ENCODE measurements around the gene NMNAT2. TPM values are rescaled to one million over a fixed set of nuclear protein-coding genes. Genes with fewer than 3 reads are reported as not detected.

The NMNAT2 gene
- total RNA-seq, 2 donors from 2014 or later = 1.0 to 1.3 TPM

GRCh38 chr1:183450093-183450492 lies 31.9 kb upstream of the NMNAT2 start:
- 16 to 28% methylated on average over 2 of the region's 2 CpGs for WGBS, 2 donors
- TF ChIP-seq CTCF (IDR thresholded peaks at IDR 0.05) (no peak), POLR2A (IDR thresholded peaks at IDR 0.05) (no peak)
- Histone ChIP-seq H3K9me3 (no peaks in the 10 kb centered on the region), H3K27me3 (no peaks in the 10 kb centered on the region), H3K4me3 (no peak overlapping the region), H3K36me3 (replicated peaks in 1 of 2; ENCODE audit: insufficient read depth in 1 of 2, low read depth in 2 of 2) (no peaks in the 10 kb centered on the region), H3K4me1 (no peaks in the 10 kb centered on the region), H3K27ac (no peak overlapping the region)
- ATAC-seq (no peak), DNase-seq (no peak)
- intact Hi-C loops (cut with DNase I) = no loop called here

GRCh38 chr1:183449223-183449770 lies 31.1 kb upstream of the NMNAT2 start:
- ATAC-seq (no peak), DNase-seq (no peak)
- TF ChIP-seq POLR2A (IDR thresholded peaks at IDR 0.05) (no peak), CTCF (IDR thresholded peaks at IDR 0.05) (no peak)
- no peak overlapping the region for H3K27ac ChIP-seq
- intact Hi-C loops (cut with DNase I) = no loop called here
- H3K27me3 ChIP-seq = no peaks in the 10 kb centered on the region
- no peaks in the 10 kb centered on the region for H3K36me3 ChIP-seq (replicated peaks in 1 of 2; ENCODE audit: insufficient read depth in 1 of 2, low read depth in 2 of 2)
- no peaks in the 10 kb centered on the region for H3K4me1 ChIP-seq
- H3K4me3 ChIP-seq = no peak overlapping the region
- H3K9me3 ChIP-seq = no peaks in the 10 kb centered on the region
- WGBS, 2 donors = 80 to 85% methylated on average over 13 of the region's 13 CpGs

GRCh38 chr1:183444243-183444642 lies 26.1 kb upstream of the NMNAT2 start:
- Histone ChIP-seq H3K4me1 (no peaks in the 10 kb centered on the region), H3K27me3 (no peaks in the 10 kb centered on the region), H3K9me3 (no peaks in the 10 kb centered on the region), H3K4me3 (no peak overlapping the region), H3K36me3 (replicated peaks in 1 of 2; ENCODE audit: insufficient read depth in 1 of 2, low read depth in 2 of 2) (no peaks in the 10 kb centered on the region), H3K27ac (no peak overlapping the region)
- 60 to 74% methylated on average over 3 of the region's 3 CpGs for WGBS, 2 donors
- no peak for TF ChIP-seq CTCF (IDR thresholded peaks at IDR 0.05)
- TF ChIP-seq POLR2A (IDR thresholded peaks at IDR 0.05) = no peak
- ATAC-seq (no peak), DNase-seq (no peak)
- intact Hi-C loops (cut with DNase I) = no loop called here

GRCh38 chr1:183443466-183443865 lies 25.3 kb upstream of the NMNAT2 start:
- Histone ChIP-seq H3K36me3 (replicated peaks in 1 of 2; ENCODE audit: insufficient read depth in 1 of 2, low read depth in 2 of 2) (no peaks in the 10 kb centered on the region), H3K27me3 (no peaks in the 10 kb centered on the region), H3K27ac (no peak overlapping the region), H3K4me3 (no peak overlapping the region), H3K9me3 (no peaks in the 10 kb centered on the region), H3K4me1 (no peaks in the 10 kb centered on the region)
- no peak for TF ChIP-seq POLR2A (IDR thresholded peaks at IDR 0.05)
- no peak for TF ChIP-seq CTCF (IDR thresholded peaks at IDR 0.05)
- ATAC-seq (no peak), DNase-seq (no peak)
- WGBS, 2 donors = 16 to 43% methylated on average over 1 of the region's 1 CpG
- intact Hi-C loops (cut with DNase I) = no loop called here

- no peak for DNase-seq
- TF ChIP-seq POLR2A (IDR thresholded peaks at IDR 0.05) (no peak), CTCF (IDR thresholded peaks at IDR 0.05) (no peak)
- H3K27me3 ChIP-seq = no peaks in the 10 kb centered on the region
- no peak for ATAC-seq
- no peaks in the 10 kb centered on the region for H3K9me3 ChIP-seq
- intact Hi-C loops (cut with DNase I) = no loop called here
- 82 to 88% methylated on average over 2 of the region's 2 CpGs for WGBS, 2 donors
- no peak overlapping the region for H3K27ac ChIP-seq
- no peak overlapping the region for H3K4me3 ChIP-seq
- no peaks in the 10 kb centered on the region for H3K4me1 ChIP-seq
- no peaks in the 10 kb centered on the region for H3K36me3 ChIP-seq (replicated peaks in 1 of 2; ENCODE audit: insufficient read depth in 1 of 2, low read depth in 2 of 2)
These were observed 24.8 kb upstream of the NMNAT2 start for GRCh38 chr1:183443011-183443410.

Data from body of pancreas (tissue), 4 donors.